Neural progenitor cell (in vitro differentiated cells): ENCODE measurements around the gene TPSD1.
"Not testable (repeated sequence)": the region's sequence is repeated elsewhere in the genome, so short reads cannot be mapped to it uniquely, and the experiment has no call there.

Experiments
- EZH2 ChIP-seq: fragments of 200-600 bp; sonication (generic); IDR thresholded peaks from 2 replicates; pipeline ENCODE4 v1.6.1; 2017; ENCODE audit warnings: antibody characterized with exemption, mild to moderate bottlenecking, moderate library complexity
- EZH2phosphoT487 ChIP-seq: fragments of 200-600 bp; sonication (generic); IDR thresholded peaks from 2 replicates; pipeline ENCODE4 v1.6.1; 2017; ENCODE audit warnings: antibody characterized with exemption
- TF ChIP-seq, protein P1 (sequence below): fragments of 200-600 bp; sonication (generic); IDR thresholded peaks from 2 replicates; pipeline ENCODE4 v1.5.1; 2017; ENCODE audit warnings: antibody characterized with exemption, mild to moderate bottlenecking

DNA sequence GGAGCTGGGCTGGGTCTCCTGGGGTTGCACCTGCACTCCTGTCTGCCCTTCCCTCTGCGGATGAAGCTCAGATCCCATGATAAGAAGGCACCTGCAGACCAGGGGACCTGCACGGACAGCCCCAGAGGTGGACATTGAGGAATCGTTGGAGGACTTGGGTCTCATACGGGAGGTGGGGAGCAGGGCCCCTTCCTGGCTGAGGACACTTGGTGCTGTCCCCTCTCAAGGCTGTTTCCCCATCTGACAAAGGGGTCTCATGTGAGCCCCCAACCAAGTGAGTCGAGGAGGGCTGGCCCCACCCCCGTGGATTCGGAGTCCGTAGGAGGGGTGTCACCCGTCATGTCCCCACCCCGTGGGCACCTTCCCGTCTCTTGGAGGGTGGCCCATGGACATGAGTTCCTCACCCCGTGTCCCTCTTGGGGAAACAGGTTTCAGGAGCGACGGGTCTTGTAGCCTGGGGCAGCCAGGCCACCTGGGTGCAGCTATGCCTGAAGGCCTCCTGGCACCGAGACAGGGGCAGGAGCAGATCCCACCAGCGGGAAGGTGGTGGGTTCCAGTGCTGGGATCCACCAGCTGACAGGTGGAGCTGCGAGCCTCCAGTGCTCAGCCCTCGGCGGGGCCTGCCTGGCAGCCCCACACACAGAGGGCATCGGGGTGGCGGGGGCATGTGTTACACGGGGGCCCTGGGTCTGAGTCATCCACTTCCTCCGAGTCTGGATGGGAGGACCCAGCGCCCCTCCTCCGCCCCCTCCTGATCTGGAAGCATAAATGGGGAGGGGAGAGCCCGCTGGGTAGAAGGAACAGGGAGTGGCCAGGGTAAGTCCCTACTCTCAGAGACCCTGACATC, at the start of gene TPSD1:
- TF ChIP-seq, protein P1, sequence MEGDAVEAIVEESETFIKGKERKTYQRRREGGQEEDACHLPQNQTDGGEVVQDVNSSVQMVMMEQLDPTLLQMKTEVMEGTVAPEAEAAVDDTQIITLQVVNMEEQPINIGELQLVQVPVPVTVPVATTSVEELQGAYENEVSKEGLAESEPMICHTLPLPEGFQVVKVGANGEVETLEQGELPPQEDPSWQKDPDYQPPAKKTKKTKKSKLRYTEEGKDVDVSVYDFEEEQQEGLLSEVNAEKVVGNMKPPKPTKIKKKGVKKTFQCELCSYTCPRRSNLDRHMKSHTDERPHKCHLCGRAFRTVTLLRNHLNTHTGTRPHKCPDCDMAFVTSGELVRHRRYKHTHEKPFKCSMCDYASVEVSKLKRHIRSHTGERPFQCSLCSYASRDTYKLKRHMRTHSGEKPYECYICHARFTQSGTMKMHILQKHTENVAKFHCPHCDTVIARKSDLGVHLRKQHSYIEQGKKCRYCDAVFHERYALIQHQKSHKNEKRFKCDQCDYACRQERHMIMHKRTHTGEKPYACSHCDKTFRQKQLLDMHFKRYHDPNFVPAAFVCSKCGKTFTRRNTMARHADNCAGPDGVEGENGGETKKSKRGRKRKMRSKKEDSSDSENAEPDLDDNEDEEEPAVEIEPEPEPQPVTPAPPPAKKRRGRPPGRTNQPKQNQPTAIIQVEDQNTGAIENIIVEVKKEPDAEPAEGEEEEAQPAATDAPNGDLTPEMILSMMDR = not testable (repeated sequence)
- not testable (repeated sequence) for TF ChIP-seq EZH2, EZH2phosphoT487
